Measurements from ENCODE around the gene PRKAG2.
A peak's percentile ranks its signal among the peaks of the same experiment; 100 is the strongest.

The PRKAG2 gene

GRCh38 chr7:151725844-151726651 is 150.9 kb downstream of the PRKAG2 start:
- peak; percentile 38 for TF ChIP-seq CTCF (IDR thresholded peaks at IDR 0.05; ENCODE audit: low read depth, low read length)
- TF ChIP-seq EZH2phosphoT487 (IDR thresholded peaks at IDR 0.05; ENCODE audit: low read depth), result no peak
- no peaks in the 10 kb centered on the region for H3K9me3 ChIP-seq (ENCODE audit: insufficient read depth, low read length)
- H3K4me1 ChIP-seq (ENCODE audit: low read length), result peaks cover 25% of the 10 kb centered on the region
- H3K4me2 ChIP-seq (ENCODE audit: low read length), result no peak overlapping the region
- 0 out of 2 replicates have a peak, but pooled peaks cover 3% of the 10 kb centered on the region for H3K27me3 ChIP-seq (ENCODE audit: low read depth, low read length)
- no peak overlapping the region for H3K4me3 ChIP-seq (ENCODE audit: low read length)
- no peak overlapping the region for H2AFZ ChIP-seq (ENCODE audit: low read depth, low read length)
- no peaks in the 10 kb centered on the region for H3K36me3 ChIP-seq (replicated peaks; ENCODE audit: low read depth, low read length)
- H3K79me2 ChIP-seq (ENCODE audit: low read length), result no peaks in the 10 kb centered on the region
- H3K9ac ChIP-seq (ENCODE audit: low read length), result no peak overlapping the region
- no peak overlapping the region for H3K27ac ChIP-seq (ENCODE audit: low read length)
- H4K20me1 ChIP-seq (ENCODE audit: insufficient read depth, low read length), result no peaks in the 10 kb centered on the region

- H3K27me3 ChIP-seq (ENCODE audit: low read depth, low read length), result 0 out of 2 replicates have a peak, but pooled peaks cover 3% of the 10 kb centered on the region
- H3K27ac ChIP-seq (ENCODE audit: low read length), result no peak overlapping the region
- TF ChIP-seq EZH2phosphoT487 (IDR thresholded peaks at IDR 0.05; ENCODE audit: low read depth) (no peak), CTCF (IDR thresholded peaks at IDR 0.05; ENCODE audit: low read depth, low read length) (no peak)
- H3K4me1 ChIP-seq (ENCODE audit: low read length), result peaks cover 25% of the 10 kb centered on the region
- H3K4me2 ChIP-seq (ENCODE audit: low read length), result no peak overlapping the region
- no peaks in the 10 kb centered on the region for H4K20me1 ChIP-seq (ENCODE audit: insufficient read depth, low read length)
- no peak overlapping the region for H3K9ac ChIP-seq (ENCODE audit: low read length)
- no peak overlapping the region for H3K4me3 ChIP-seq (ENCODE audit: low read length)
- no peaks in the 10 kb centered on the region for H3K9me3 ChIP-seq (ENCODE audit: insufficient read depth, low read length)
- no peaks in the 10 kb centered on the region for H3K36me3 ChIP-seq (replicated peaks; ENCODE audit: low read depth, low read length)
- no peaks in the 10 kb centered on the region for H3K79me2 ChIP-seq (ENCODE audit: low read length)
- no peak overlapping the region for H2AFZ ChIP-seq (ENCODE audit: low read depth, low read length)
Measured at GRCh38 chr7:151724920-151725584, 151.9 kb downstream of the PRKAG2 start.

- H3K4me3 ChIP-seq (ENCODE audit: low read length), result no peak overlapping the region
- no peaks in the 10 kb centered on the region for H3K9me3 ChIP-seq (ENCODE audit: insufficient read depth, low read length)
- no peaks in the 10 kb centered on the region for H4K20me1 ChIP-seq (ENCODE audit: insufficient read depth, low read length)
- H3K27me3 ChIP-seq (ENCODE audit: low read depth, low read length), result 0 out of 2 replicates have a peak, but pooled peaks cover 3% of the 10 kb centered on the region
- no peaks in the 10 kb centered on the region for H3K36me3 ChIP-seq (replicated peaks; ENCODE audit: low read depth, low read length)
- peaks cover 25% of the 10 kb centered on the region for H3K4me1 ChIP-seq (ENCODE audit: low read length)
- no peak overlapping the region for H3K4me2 ChIP-seq (ENCODE audit: low read length)
- no peaks in the 10 kb centered on the region for H3K79me2 ChIP-seq (ENCODE audit: low read length)
- TF ChIP-seq CTCF (IDR thresholded peaks at IDR 0.05; ENCODE audit: low read depth, low read length) (no peak), EZH2phosphoT487 (IDR thresholded peaks at IDR 0.05; ENCODE audit: low read depth) (no peak)
- no peak overlapping the region for H3K9ac ChIP-seq (ENCODE audit: low read length)
- no peak overlapping the region for H3K27ac ChIP-seq (ENCODE audit: low read length)
- no peak overlapping the region for H2AFZ ChIP-seq (ENCODE audit: low read depth, low read length)
Measured at GRCh38 chr7:151724250-151724915, 152.5 kb downstream of the PRKAG2 start.

GRCh38 chr7:151723321-151723720 is 153.6 kb downstream of the PRKAG2 start:
- no peak overlapping the region for H3K4me3 ChIP-seq (ENCODE audit: low read length)
- H3K36me3 ChIP-seq (replicated peaks; ENCODE audit: low read depth, low read length), result no peaks in the 10 kb centered on the region
- no peaks in the 10 kb centered on the region for H3K9me3 ChIP-seq (ENCODE audit: insufficient read depth, low read length)
- no peak overlapping the region for H3K4me2 ChIP-seq (ENCODE audit: low read length)
- no peaks in the 10 kb centered on the region for H4K20me1 ChIP-seq (ENCODE audit: insufficient read depth, low read length)
- H3K79me2 ChIP-seq (ENCODE audit: low read length), result no peaks in the 10 kb centered on the region
- H2AFZ ChIP-seq (ENCODE audit: low read depth, low read length), result no peak overlapping the region
- H3K4me1 ChIP-seq (ENCODE audit: low read length), result peaks cover 25% of the 10 kb centered on the region
- H3K27me3 ChIP-seq (ENCODE audit: low read depth, low read length), result 0 out of 2 replicates have a peak, but pooled peaks cover 3% of the 10 kb centered on the region
- H3K9ac ChIP-seq (ENCODE audit: low read length), result no peak overlapping the region
- TF ChIP-seq EZH2phosphoT487 (IDR thresholded peaks at IDR 0.05; ENCODE audit: low read depth), result no peak
- no peak for TF ChIP-seq CTCF (IDR thresholded peaks at IDR 0.05; ENCODE audit: low read depth, low read length)
- no peak overlapping the region for H3K27ac ChIP-seq (ENCODE audit: low read length)
